OCI-LY7 (cell line): ENCODE data around the gene DCX. TPM values are rescaled to one million over a fixed set of nuclear protein-coding genes. Genes with fewer than 3 reads are reported as not detected.

Experiments
- BruUV-seq: library from RNA; stranded (reverse); fragments of 400-500 nt; replicated peaks from 2 replicates; lab custom pipeline; 2021; lab: Mats Ljungman, UMichigan
- CTCF ChIA-PET: fragments of 300-600 bp; sonication (Branson Sonifier 250); formaldehyde crosslinking; loops from one replicate; lab custom pipeline; 2022; ENCODE audit warnings: antibody characterized with exemption; ENCODE audit not compliant: unreplicated experiment; lab: Charles Lee
- POLR2A ChIA-PET: fragments of 300-600 bp; sonication (Branson Sonifier 250); formaldehyde crosslinking; loops from one replicate; lab custom pipeline; 2022; ENCODE audit warnings: antibody characterized with exemption; lab: Charles Lee
- DNase-seq: peaks from one replicate; pipeline ENCODE4 v3.0.0-alpha.2; 2015; ENCODE audit warnings: low spot score
- H2AFZ ChIP-seq: fragments of 200-600 bp; sonication (generic), shearing (Covaris generic); 2 replicates; pipeline ENCODE4 v1.6.1; 2014; ENCODE audit warnings: mild to moderate bottlenecking, antibody characterized with exemption, low read length, moderate library complexity
- H3K27ac ChIP-seq: fragments of 200-600 bp; sonication (generic); 2 replicates; pipeline ENCODE4 v1.5.1; 2014; ENCODE audit warnings: mixed run types, low read depth, mild to moderate bottlenecking, moderate library complexity, low read length, inconsistent platforms; ENCODE audit not compliant: poor library complexity, severe bottlenecking
- H3K36me3 ChIP-seq: fragments of 200-600 bp; sonication (generic); 2 replicates; pipeline ENCODE4 v1.6.1; 2014; ENCODE audit warnings: mild to moderate bottlenecking, antibody characterized with exemption, low read length, moderate library complexity, mixed read lengths; ENCODE audit not compliant: insufficient read depth
- H3K4me1 ChIP-seq: fragments of 200-600 bp; sonication (generic); 2 replicates; pipeline ENCODE4 v1.5.1; 2014; ENCODE audit warnings: mild to moderate bottlenecking, low read length; ENCODE audit not compliant: insufficient read depth, poor library complexity, severe bottlenecking
- H3K4me2 ChIP-seq: fragments of 200-600 bp; sonication (generic); 2 replicates; pipeline ENCODE4 v1.6.1; 2014; ENCODE audit warnings: mild to moderate bottlenecking, low read length
- H3K4me3 ChIP-seq: fragments of 200-600 bp; sonication (generic); 2 replicates; pipeline ENCODE4 v1.5.1; 2014; ENCODE audit warnings: mild to moderate bottlenecking, low read depth, low read length; ENCODE audit not compliant: poor library complexity, severe bottlenecking
- H3K79me2 ChIP-seq: fragments of 200-600 bp; sonication (generic); 2 replicates; pipeline ENCODE4 v1.6.1; 2016; ENCODE audit warnings: low read depth, mild to moderate bottlenecking, low read length, moderate library complexity, mixed read lengths; ENCODE audit not compliant: insufficient read depth
- H3K9me2 ChIP-seq: fragments of 200-600 bp; sonication (generic); 2 replicates; pipeline ENCODE4 v1.6.1; 2016; ENCODE audit warnings: mild to moderate bottlenecking, low read length, mixed read lengths; ENCODE audit not compliant: insufficient read depth
- H3K9me3 ChIP-seq: fragments of 200-600 bp; sonication (generic); 2 replicates; pipeline ENCODE4 v1.6.1; 2014; ENCODE audit warnings: mild to moderate bottlenecking, mixed run types, low read length, mixed read lengths
- H4K20me1 ChIP-seq: fragments of 200-600 bp; sonication (generic); 2 replicates; pipeline ENCODE4 v1.6.1; 2014; ENCODE audit warnings: mild to moderate bottlenecking, antibody characterized with exemption, low read length, moderate library complexity, mixed read lengths; ENCODE audit not compliant: insufficient read depth
- CTCF ChIP-seq: fragments of 200-600 bp; sonication (generic); conservative IDR thresholded peaks from 2 replicates; pipeline ENCODE4 v1.5.1; 2014; ENCODE audit warnings: mild to moderate bottlenecking, antibody characterized with exemption, low read length, moderate library complexity, mixed read lengths
- EZH2phosphoT487 ChIP-seq: fragments of 200-600 bp; sonication (generic); IDR thresholded peaks from 2 replicates; pipeline ENCODE4 v1.6.1; 2018; ENCODE audit warnings: low read depth, borderline replicate concordance, mild to moderate bottlenecking, mixed run types, antibody characterized with exemption, low read length, moderate library complexity, mixed read lengths
- intact Hi-C: fragments of 100-400 bp; cut with micrococcal nuclease; formaldehyde crosslinking; loops from one replicate; pipeline ENCODE4 v1.10.0; 2022; ENCODE audit not compliant: unreplicated experiment
- total RNA-seq, 2 experiments: library from RNA; depleted of rRNA in 1 of 2; stranded (reverse); fragments of >200 nt in 1 of 2; shearing (Covaris generic) in 1 of 2; gene quantifications; 2 replicates each; pipeline ENCODE4 v1.2.3, GENCODE V29; 2014 to 2022

The DCX gene
- total RNA-seq, 2 experiments from 2014 or later, result not detected

GRCh38 chrX:111376486-111376885 lies 35.5 kb downstream of the DCX start:
- H3K36me3 ChIP-seq, result no peaks in the 10 kb centered on the region
- no peak overlapping the region for H2AFZ ChIP-seq
- no peak overlapping the region for H3K27ac ChIP-seq
- no peaks in the 10 kb centered on the region for H3K9me3 ChIP-seq
- no peaks in the 10 kb centered on the region for H3K4me1 ChIP-seq
- no peaks in the 10 kb centered on the region for H3K79me2 ChIP-seq
- TF ChIP-seq CTCF, result no peak
- TF ChIP-seq EZH2phosphoT487, result no peak
- H4K20me1 ChIP-seq, result no peaks in the 10 kb centered on the region
- no TSS peak for BruUV-seq
- no peak overlapping the region for H3K4me2 ChIP-seq
- CTCF ChIA-PET, result no interaction called here
- POLR2A ChIA-PET, result no interaction called here
- DNase-seq, result no peak
- no peaks in the 10 kb centered on the region for H3K9me2 ChIP-seq
- intact Hi-C loops, result no loop called here
- no peak overlapping the region for H3K4me3 ChIP-seq

DNA sequence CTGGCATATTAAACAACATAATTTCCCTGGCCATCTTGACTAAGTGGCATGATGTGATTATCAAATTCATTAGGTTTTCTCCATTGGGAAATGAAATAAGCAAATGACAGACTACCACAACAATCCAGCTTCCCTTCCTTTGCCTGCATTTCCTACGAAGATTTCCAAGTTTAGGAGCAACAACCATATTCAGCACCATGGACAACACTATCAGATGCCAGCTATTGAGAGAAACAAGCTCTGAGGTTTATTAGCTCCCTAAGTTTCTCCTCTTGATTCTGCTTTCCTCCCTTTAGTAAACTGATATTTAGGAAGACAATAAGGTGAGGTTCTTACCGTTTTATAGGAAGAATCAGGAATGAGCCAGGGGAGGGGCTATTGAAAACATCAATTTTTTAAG lies 36.2 kb downstream of the DCX start:
- TF ChIP-seq CTCF, result no peak
- no TSS peak for BruUV-seq
- H2AFZ ChIP-seq, result no peak overlapping the region
- H3K4me1 ChIP-seq, result no peaks in the 10 kb centered on the region
- H3K27ac ChIP-seq, result no peak overlapping the region
- no peak overlapping the region for H3K4me3 ChIP-seq
- H3K79me2 ChIP-seq, result no peaks in the 10 kb centered on the region
- ChIA-PET POLR2A (no interaction called here), CTCF (no interaction called here)
- H3K9me3 ChIP-seq, result no peaks in the 10 kb centered on the region
- DNase-seq, result no peak
- H3K36me3 ChIP-seq, result no peaks in the 10 kb centered on the region
- H4K20me1 ChIP-seq, result no peaks in the 10 kb centered on the region
- H3K4me2 ChIP-seq, result no peak overlapping the region
- intact Hi-C loops, result no loop called here
- H3K9me2 ChIP-seq, result no peaks in the 10 kb centered on the region

- H3K4me3 ChIP-seq, result no peak overlapping the region
- H3K4me1 ChIP-seq, result no peaks in the 10 kb centered on the region
- no peak overlapping the region for H2AFZ ChIP-seq
- H3K9me3 ChIP-seq, result no peaks in the 10 kb centered on the region
- BruUV-seq, result no TSS peak
- no peaks in the 10 kb centered on the region for H3K9me2 ChIP-seq
- intact Hi-C loops, result no loop called here
- TF ChIP-seq EZH2phosphoT487 (no peak), CTCF (no peak)
- no peak overlapping the region for H3K27ac ChIP-seq
- H4K20me1 ChIP-seq, result no peaks in the 10 kb centered on the region
- no peaks in the 10 kb centered on the region for H3K79me2 ChIP-seq
- H3K4me2 ChIP-seq, result no peak overlapping the region
- no peaks in the 10 kb centered on the region for H3K36me3 ChIP-seq
- ChIA-PET POLR2A (no interaction called here), CTCF (no interaction called here)
- DNase-seq, result no peak
Measured at GRCh38 chrX:111372086-111372485, 39.9 kb downstream of the DCX start.
